B cell (primary cell): ENCODE data around the gene SLC12A7.

Source experiments
- EZH2 ChIP-seq: IDR thresholded peaks from 2 replicates; pipeline ENCODE4 v1.6.1; 2012; ENCODE audit warnings: borderline replicate concordance, low read depth, mild to moderate bottlenecking, moderate library complexity, low read length; ENCODE audit not compliant: insufficient read depth, poor library complexity, severe bottlenecking
- TF ChIP-seq, protein P1 (sequence below): fragments of 200-600 bp; IDR thresholded peaks from one replicate; pipeline ENCODE4 v1.8.0; 2022; ENCODE audit warnings: antibody characterized with exemption, mild to moderate bottlenecking

DNA sequence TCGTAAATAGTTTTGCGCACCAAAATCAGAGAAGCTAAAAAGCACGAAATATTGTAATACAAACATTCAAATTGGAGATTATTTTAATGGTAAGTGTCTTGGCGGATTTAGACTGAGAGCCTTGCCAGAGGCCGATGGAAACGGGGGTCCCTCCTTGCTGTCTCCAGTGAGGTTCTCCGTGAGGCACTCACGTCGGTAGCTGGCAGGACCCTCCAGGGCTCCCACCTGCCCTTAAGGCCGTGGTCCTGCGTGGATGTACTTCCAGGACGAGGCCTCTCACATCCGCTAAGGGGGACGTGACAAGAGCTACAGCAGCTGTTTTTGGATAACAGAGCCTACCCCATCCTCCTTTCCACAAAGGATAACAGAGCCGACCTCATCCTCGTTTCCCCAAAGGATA lies 95.4 kb downstream of the SLC12A7 start:
- no peak for TF ChIP-seq EZH2
- TF ChIP-seq, protein P1, sequence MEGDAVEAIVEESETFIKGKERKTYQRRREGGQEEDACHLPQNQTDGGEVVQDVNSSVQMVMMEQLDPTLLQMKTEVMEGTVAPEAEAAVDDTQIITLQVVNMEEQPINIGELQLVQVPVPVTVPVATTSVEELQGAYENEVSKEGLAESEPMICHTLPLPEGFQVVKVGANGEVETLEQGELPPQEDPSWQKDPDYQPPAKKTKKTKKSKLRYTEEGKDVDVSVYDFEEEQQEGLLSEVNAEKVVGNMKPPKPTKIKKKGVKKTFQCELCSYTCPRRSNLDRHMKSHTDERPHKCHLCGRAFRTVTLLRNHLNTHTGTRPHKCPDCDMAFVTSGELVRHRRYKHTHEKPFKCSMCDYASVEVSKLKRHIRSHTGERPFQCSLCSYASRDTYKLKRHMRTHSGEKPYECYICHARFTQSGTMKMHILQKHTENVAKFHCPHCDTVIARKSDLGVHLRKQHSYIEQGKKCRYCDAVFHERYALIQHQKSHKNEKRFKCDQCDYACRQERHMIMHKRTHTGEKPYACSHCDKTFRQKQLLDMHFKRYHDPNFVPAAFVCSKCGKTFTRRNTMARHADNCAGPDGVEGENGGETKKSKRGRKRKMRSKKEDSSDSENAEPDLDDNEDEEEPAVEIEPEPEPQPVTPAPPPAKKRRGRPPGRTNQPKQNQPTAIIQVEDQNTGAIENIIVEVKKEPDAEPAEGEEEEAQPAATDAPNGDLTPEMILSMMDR: no peak
